Measurements from ENCODE around the gene PIK3R2. TPM values are rescaled to one million over a fixed set of nuclear protein-coding genes. Genes with fewer than 3 reads are reported as not detected.

Gene PIK3R2
- total and polyA plus RNA-seq, 2 of the 13 experiments (the other 11 are each of a cell fraction or from before 2014, with no cell fraction given), result 18.6 to 25.3 TPM

DNA sequence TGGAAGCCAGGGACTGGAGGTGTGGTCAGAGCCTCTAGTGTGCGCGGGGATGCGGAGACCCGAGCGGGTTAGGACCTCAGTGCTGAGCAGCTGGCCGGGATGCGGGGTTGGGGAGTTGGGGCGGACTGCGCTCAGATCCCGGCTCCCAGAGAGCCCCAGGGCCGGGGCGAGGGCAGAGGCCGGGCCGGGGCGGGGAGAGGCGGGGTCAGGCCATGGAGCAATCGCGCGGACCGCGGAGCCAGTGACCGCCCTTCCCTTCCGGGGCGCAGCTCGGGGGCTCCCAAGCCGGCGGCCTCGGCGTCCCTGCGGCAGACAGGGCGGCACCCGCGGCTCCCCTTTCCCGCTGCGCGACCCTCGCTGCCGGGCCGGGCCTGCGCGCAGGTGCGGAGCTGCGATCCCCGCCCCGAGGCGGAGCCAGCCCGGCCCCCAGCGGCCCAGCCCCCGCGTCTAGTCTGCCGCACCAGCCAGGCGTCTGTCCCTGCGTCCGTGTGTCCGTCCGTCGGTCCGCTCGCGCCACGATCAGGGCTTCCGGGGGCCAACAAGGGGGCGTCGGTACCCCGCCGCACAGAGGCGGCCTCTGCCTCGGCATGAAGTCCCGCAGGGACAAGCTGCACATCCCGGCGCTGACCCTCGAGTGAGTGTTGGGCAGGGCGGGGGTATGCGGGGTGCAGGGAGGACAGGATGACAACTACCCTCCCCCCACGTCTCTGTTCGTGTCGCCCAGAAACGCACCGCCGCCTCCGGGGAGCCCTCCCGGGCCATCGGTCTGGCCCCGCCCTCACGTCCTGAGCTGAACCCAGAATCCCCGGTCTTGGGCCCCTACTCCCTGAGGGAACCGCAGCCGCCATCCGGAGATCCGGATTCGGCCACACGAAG is 43.0 kb upstream of the PIK3R2 start (continued):
- peak; percentile 59; the same call in 1 of the 2 replicates for TF ChIP-seq ZNF501 (CRISPR knock-in tag; IDR thresholded peaks at IDR 0.05)
- no peak for TF ChIP-seq BRD4 (CRISPR knock-in tag; IDR thresholded peaks at IDR 0.05)
- TF ChIP-seq, protein P1, sequence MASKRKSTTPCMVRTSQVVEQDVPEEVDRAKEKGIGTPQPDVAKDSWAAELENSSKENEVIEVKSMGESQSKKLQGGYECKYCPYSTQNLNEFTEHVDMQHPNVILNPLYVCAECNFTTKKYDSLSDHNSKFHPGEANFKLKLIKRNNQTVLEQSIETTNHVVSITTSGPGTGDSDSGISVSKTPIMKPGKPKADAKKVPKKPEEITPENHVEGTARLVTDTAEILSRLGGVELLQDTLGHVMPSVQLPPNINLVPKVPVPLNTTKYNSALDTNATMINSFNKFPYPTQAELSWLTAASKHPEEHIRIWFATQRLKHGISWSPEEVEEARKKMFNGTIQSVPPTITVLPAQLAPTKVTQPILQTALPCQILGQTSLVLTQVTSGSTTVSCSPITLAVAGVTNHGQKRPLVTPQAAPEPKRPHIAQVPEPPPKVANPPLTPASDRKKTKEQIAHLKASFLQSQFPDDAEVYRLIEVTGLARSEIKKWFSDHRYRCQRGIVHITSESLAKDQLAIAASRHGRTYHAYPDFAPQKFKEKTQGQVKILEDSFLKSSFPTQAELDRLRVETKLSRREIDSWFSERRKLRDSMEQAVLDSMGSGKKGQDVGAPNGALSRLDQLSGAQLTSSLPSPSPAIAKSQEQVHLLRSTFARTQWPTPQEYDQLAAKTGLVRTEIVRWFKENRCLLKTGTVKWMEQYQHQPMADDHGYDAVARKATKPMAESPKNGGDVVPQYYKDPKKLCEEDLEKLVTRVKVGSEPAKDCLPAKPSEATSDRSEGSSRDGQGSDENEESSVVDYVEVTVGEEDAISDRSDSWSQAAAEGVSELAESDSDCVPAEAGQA (IDR thresholded peaks at IDR 0.05; ENCODE audit: low read depth), result no peak
- TF ChIP-seq, protein P1 (CRISPR knock-in tag; IDR thresholded peaks at IDR 0.05; ENCODE audit: borderline replicate concordance), result no peak
- TF ChIP-seq ZNF318 (CRISPR knock-in tag; IDR thresholded peaks at IDR 0.05), result no peak
- TF ChIP-seq SNAPC4 (CRISPR knock-in tag; IDR thresholded peaks at IDR 0.05), result no peak
- peak; percentile 7; the same call in 1 of the 2 replicates for TF ChIP-seq ZBTB20 (CRISPR knock-in tag; IDR thresholded peaks at IDR 0.05; ENCODE audit: borderline replicate concordance, low read depth)
